H54 (cell line): ENCODE data around the gene IRX2.

Experiments used
- DNase-seq: peaks from one replicate; pipeline ENCODE4 v3.0.0; 2011; ENCODE audit warnings: low spot score, mixed read lengths; ENCODE audit not compliant: insufficient read length
- FAIRE-seq: peaks from 3 replicates; lab custom pipeline; 2011; peaks lifted over from hg19 to GRCh38; lab: Jason Lieb, UNC
- POLR2A ChIP-seq: IDR thresholded peaks from 2 replicates; pipeline ENCODE4 v1.6.1; 2011; ENCODE audit warnings: low read depth, mild to moderate bottlenecking, low read length

IRX2 gene

DNA sequence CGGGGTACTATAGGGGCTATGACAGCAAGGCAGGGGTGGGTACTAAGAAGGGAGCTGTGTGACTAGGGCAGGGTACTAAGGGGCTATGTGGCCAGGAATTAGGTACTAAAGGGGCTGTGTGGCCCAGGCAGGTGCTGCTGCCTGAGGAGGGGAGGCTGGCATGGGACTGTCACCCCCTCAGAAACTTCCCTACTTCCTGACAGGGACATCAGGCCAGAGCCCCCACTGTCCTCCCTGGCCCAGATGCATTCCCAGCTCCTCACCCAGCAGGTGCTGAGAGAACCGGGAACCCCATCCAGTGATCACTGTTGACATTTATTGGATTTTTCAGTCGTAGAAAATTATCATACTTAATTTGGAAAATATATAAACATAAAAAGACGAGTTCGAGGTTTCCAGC is 26.6 kb downstream of the IRX2 start:
- TF ChIP-seq POLR2A: no peak
- DNase-seq (no peak), FAIRE-seq (no peak)

DNA sequence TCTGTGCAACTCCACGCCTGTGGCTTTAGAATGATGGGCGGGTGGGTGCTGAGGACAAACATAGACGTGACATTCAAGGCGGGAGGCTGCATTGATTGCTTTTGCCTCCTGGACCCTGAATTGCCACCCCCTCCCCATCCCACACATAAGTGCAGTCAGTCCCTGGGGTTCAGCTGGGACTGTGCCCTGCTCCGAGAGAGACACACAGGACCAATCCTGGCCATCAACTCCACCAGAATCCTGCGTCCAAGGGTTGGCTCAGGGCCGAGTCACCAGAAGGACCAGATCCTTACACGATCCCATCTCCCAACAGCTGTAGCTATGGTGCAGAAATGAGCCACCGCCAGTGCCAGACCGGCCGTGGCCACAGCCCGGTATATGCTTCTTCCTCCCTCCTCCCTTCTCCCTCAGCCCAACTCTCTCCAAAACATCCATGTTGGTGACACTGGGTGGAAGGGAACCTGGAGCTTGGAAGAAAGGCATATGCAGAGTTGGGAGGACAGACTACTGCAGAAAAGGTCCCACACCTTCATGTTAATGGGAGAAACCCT is 27.4 kb downstream of the IRX2 start:
- DNase-seq: no peak
- TF ChIP-seq POLR2A: no peak
- FAIRE-seq: no peak

DNA sequence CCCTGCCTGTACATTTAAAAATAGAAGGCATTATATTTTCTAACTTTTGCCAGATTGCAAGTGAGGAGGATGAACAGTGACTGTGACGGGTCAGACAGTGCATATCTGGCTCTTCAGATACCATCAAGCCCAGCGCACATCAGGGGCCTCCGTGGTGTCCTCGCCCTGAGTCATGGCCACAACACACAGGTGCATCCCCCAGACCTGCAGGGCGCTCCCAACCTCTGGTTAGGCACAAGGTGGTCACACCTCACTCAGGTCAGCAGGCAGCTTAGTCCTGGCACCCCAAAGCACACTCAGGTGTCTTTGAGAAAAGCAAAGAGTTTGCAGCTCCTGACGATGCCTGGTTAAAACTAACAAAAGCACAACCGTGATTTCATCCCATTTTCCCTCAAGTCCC is 28.6 kb downstream of the IRX2 start:
- TF ChIP-seq POLR2A: no peak
- DNase-seq (no peak), FAIRE-seq (no peak)

DNA sequence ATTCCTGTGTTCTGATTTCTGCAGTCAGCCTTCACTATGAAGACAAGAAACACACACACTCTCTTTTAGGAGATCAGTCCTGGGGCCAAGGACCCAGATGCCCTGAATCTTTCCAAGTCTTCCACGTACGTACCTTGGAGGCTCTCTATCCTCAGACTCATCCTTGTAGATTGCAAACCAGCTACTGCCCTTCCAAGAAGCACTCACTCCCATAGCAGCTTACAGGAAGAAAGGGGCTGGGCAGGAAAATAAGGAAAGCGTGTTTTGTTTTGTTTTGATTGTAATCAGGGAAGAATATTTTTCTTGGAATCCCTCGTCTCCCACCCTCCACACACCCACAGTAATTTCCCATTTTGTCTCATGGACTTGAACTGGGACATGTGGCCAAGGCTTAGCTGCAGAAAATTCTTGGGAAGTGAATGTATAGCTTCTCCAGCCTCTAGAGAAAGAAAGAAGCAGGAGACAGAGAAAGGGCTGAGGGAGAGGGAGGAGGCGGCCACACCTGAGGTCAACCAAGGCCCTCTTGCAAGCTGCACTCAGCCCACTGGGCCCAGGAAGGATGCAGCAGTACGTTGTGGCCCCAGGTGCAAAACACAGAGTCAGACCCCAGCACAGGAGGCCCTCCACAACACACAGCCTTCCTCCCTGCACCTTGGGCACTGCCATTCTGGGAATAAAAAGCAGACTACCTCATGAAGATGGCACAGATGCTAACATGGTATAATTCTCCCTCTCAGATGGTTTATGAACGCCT is 29.9 kb downstream of the IRX2 start:
- no peak for TF ChIP-seq POLR2A
- FAIRE-seq: no peak

DNA sequence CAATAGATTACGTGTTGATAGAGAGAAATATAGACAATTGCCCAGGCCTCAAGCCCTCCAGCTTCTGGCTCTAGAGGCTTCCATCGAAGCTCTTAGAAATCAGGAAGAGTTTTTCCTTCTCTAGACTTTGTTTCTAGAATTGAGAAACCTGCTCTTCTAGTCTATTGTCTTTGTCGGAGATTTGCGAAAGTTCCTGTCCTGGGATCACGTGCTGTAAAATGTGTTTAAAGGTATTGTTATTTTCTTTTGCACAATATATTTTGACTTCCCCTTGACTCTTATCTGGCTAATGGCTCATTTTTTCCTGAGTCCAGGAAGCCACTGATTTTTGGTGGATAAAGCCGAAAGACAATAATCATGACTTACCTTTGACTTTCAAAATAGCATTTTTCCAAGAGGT is 32.1 kb downstream of the IRX2 start:
- DNase-seq: no peak
- FAIRE-seq: no peak
- no peak for TF ChIP-seq POLR2A

More for the DNA sequence above, 29.9 kb downstream of the IRX2 start:
- no peak for DNase-seq

DNA sequence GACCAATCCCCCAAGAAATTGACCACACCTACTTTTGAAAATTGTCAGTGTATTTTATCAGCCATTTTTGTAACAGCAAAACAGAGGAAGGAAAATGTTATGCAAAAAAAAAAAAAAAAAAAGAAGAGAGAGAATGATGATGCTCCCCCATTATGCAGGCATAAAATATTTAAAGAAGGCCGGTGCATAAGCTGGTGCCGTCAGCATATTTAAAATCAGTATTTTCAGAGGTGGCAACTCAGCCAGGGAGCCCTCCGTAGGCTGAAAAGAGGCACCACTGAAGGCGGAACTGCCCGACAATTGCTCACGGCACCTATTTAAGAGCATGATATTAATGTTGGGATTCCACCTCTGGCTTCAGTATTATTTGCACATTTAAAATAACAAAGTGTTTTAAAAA is 33.4 kb downstream of the IRX2 start:
- FAIRE-seq (no peak), DNase-seq (no peak)
- TF ChIP-seq POLR2A: no peak

DNA sequence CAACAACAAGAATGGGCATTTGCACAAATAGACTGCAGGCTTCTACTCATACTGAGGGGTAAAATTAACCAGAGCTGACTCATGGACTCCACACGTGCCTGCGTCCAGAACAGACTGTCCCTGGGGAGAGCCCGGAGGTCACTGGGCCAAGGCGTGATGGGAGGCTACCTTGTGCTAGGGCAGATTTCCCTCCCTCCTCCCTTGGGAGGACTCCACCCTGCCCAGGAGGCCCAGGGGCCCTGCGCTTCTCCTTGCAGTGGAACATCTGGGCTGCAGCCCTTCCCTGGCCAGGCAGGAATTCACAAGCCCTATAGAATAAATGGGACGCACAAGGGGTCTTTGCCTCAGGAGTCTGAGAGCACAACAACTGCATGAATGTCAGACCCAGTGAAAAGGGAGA is 35.6 kb downstream of the IRX2 start:
- no peak for FAIRE-seq
- no peak for TF ChIP-seq POLR2A
- no peak for DNase-seq

DNA sequence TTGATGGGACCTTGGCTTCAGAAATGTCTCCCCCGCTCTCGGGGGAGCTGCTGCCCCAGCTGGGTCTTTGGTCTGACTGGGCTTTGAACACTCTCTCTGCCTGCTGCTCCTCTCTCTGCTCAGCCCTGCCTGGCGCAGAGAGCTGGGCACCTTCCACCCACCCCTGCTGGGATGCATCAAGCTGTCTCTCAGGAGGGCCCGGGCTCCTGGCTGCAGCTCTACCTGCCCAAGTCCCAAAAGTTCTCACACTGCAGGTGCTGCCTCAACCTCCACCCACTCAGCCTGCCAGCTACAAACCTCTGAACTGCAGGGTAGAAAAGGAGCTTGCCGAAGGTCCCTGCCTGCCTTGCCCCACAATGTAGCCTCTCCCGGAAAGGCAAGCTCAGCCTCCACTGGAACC is 36.7 kb downstream of the IRX2 start:
- no peak for DNase-seq
- no peak for TF ChIP-seq POLR2A
- no peak for FAIRE-seq

DNA sequence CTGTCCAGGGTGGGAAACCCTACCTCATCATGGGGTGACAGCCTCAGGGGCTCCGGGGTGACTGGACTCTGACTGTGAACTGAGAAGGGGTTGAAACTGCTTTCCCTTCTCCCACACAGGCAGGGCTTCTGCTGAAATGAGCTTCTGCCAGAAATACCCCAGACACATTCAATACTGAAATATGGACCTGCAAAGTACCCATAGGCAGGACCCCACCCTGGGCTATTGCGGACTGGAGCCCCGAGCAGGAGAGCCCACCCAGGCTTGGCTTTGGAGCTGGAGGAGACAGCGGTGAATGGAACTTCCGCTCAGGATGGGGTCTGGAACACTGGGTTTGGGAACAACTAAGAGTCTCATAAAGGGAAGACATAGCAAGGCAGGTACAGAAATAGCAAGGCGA is 37.5 kb downstream of the IRX2 start:
- no peak for FAIRE-seq

DNA sequence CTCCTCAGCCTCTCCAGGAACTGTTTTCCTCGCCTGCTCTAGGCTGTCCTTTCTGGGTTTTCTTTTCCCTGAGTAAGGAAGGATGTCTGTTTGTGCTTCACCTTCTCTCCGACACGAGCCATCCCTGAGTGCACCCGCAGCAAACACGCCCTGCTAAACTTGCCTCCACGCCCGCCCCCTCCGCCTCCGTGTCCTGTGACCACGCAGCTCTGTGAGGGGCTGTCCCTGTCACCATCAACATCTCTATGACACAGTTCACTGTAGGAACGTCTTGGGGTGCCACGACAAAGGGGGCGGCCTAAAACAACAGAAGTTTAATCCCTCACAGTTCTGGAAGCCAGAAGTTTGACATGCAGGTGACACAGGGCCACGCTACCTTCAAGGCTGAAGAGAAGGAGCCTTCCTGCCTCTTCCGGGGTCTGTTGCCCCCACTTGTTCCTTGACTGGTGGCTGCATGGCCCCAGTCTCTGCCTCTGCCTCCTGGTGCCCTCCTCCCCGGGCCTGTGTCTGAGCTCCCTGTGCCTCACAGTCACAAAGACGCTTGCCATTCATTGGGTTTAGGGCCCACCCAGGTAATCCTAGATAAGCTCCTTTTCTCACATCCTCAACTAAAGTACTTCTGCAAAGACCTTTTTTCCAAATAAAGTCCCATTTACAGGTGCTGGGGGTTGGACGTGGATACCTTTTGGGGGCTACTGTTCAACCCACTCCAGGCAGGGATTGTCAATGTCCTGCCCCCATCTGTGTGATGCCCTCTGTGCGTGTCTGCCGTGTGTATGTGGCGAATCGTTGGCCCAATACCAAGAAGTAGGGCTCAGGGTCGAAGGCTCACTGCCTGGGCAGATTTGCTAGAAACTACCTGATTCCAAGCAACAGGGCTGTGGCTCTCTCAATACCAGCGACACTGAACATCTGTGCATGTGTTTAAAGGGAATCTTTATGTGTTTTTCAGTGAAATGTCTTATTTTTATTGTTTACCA is 39.7 kb downstream of the IRX2 start:
- no peak for TF ChIP-seq POLR2A
- no peak for FAIRE-seq

More for the DNA sequence above, 37.5 kb downstream of the IRX2 start:
- no peak for TF ChIP-seq POLR2A
- no peak for DNase-seq

DNA sequence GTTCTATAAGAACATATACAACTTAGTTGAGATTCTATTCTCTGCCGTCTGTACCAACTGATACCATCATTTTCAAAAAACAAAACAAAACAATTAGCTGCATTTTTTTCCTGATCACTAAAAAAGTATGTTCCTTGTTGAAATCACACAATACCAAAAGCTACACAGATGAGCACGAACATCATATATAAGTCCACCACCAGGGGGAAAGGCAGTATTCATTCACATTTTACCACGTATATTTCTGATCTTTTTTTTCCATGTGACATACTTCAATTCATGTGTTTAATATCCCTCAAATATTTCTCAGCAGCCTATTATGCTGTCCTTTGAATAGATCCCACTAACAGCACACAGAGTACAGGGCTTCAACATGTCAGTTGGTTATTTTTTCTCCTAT is 40.6 kb downstream of the IRX2 start:
- FAIRE-seq (no peak), DNase-seq (no peak)
- TF ChIP-seq POLR2A: no peak

More for the DNA sequence above, 39.7 kb downstream of the IRX2 start:
- no peak for DNase-seq

DNA sequence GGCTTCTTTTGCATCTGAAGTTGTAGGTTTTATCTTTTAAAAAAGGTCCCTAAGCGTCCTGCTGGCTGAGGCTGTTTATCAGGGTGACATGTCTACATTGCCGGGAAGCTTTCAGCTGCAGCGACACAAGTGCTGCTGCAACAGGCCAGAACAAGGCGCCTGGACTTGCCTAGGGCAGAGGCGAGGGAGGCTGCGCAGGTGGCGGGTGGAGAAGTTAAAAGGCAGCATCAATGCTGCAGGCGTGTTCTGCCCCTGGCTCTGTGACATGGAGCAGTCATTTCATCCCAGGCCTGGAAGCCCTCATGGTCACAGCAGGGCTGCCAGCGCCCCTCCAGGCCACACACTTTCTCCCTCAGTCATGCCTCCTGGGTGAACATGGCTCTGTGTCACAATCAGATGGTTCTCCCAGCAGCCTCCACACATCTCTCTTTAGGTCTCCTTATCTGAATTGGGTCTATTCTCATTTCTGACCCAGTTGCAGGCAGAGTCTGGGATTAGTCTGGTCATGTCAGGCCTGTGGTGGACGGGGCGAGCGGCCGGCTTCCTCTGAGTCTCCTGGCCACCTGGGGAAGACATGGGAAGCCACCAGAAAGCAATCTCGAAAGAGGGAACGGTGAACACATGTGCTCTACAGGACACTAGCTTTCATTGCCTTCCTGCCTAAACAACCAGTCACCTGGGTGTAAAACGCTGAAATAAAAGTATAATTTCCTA is 41.3 kb downstream of the IRX2 start:
- TF ChIP-seq POLR2A: no peak
- no peak for FAIRE-seq
- no peak for DNase-seq

DNA sequence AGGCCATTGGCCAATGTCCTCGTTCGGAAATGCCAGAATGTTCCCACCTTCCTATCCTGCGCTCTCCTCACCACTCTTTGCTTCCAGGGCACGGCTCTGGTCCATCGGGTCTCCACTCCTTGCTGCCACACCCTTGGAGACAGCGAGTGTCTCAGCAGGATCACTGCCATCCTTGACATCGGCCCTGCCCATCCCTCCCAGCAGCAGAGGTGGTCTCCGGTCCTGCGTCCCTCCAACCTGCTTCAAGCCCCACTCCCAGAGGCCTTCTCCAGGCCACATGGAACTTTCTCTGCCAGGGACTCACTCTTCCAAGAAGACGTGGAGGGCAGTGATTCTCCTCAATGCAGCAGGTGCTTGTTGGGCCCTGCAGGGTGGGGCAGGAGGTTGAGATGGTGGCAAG is 42.7 kb downstream of the IRX2 start:
- no peak for DNase-seq
- no peak for TF ChIP-seq POLR2A
- no peak for FAIRE-seq

DNA sequence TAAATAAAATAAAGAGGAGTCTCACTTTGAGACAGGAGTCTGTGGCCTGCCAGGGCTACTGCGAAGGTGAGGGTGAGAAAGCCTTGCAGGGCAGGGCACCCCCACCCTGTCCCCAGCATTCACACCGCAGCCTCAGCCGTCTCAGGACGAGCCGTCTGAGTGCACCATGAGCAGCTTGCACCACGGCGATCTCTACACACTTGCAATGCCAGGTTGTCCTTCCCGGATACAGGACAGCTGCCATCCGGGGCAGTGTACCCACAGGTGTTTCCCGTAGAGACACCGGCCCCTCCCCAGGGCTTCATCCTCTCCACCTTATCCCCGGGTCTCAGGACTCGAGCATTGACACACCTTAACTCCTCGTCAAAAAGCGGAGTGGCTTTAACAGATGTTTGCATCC is 43.3 kb downstream of the IRX2 start:
- no peak for TF ChIP-seq POLR2A
- DNase-seq: no peak
- no peak for FAIRE-seq
